ENCODE data around the gene CNIH4.

GRCh38 chr1:224425279-224425884, 68.7 kb downstream of the CNIH4 start:
- TF ChIP-seq EZH2 (IDR thresholded peaks at IDR 0.05) (no peak), POLR2AphosphoS5 (IDR thresholded peaks at IDR 0.05; ENCODE audit: borderline replicate concordance, low read depth, low read length) (no peak)
